HG02759 (cell line): ENCODE data around the gene TTC36.
A peak's percentile ranks its signal among the peaks of the same experiment; 100 is the strongest.
"Not testable (repeated sequence)": the region's sequence is repeated elsewhere in the genome, so short reads cannot be mapped to it uniquely, and the experiment has no call there.

ENCODE experiments used
- ATAC-seq: cut with Tn5 transposase; IDR thresholded peaks from one replicate; pipeline ENCODE4 v1.9.1; 2021; ENCODE audit warnings: mild to moderate bottlenecking, moderate library complexity; ENCODE audit not compliant: unreplicated experiment

The TTC36 gene

GRCh38 chr11:118531597-118532084 is 4.4 kb downstream of the TTC36 start:
- ATAC-seq, result no peak

- no peak for ATAC-seq
These were observed 4.8 kb downstream of the TTC36 start for GRCh38 chr11:118532091-118532490.

- no peak for ATAC-seq
These were observed 5.8 kb downstream of the TTC36 start for GRCh38 chr11:118532852-118533768.

- no peak for ATAC-seq
These were observed 6.8 kb downstream of the TTC36 start for GRCh38 chr11:118533769-118534729.

GRCh38 chr11:118535261-118535660 is 8.0 kb downstream of the TTC36 start:
- ATAC-seq, result no peak

GRCh38 chr11:118536726-118537125 is 9.5 kb downstream of the TTC36 start:
- ATAC-seq, result no peak

GRCh38 chr11:118537409-118537980 is 10.2 kb downstream of the TTC36 start:
- ATAC-seq, result no peak

GRCh38 chr11:118544010-118544646 is 16.9 kb downstream of the TTC36 start:
- no peak for ATAC-seq

GRCh38 chr11:118544647-118545010 is 17.4 kb downstream of the TTC36 start:
- ATAC-seq, result no peak

GRCh38 chr11:118545533-118545932 is 18.3 kb downstream of the TTC36 start:
- no peak for ATAC-seq

- ATAC-seq, result no peak
These were observed 19.9 kb downstream of the TTC36 start for GRCh38 chr11:118547132-118547531.

GRCh38 chr11:118552341-118552740 is 25.1 kb downstream of the TTC36 start:
- ATAC-seq, result no peak

GRCh38 chr11:118560806-118561205 is 33.5 kb downstream of the TTC36 start:
- no peak for ATAC-seq

GRCh38 chr11:118565051-118565450 is 37.8 kb downstream of the TTC36 start:
- no peak for ATAC-seq

GRCh38 chr11:118569670-118570069 is 42.4 kb downstream of the TTC36 start:
- ATAC-seq, result no peak

GRCh38 chr11:118570787-118571186 is 43.5 kb downstream of the TTC36 start:
- ATAC-seq, result no peak

GRCh38 chr11:118571701-118572060 is 44.4 kb downstream of the TTC36 start:
- not testable (repeated sequence) for ATAC-seq

GRCh38 chr11:118572061-118572980 is 45.0 kb downstream of the TTC36 start, which contains the start of gene ARCN1:
TSS of gene ARCN1 (plus strand) at chr11:118572409. CDS start at chr11:118572548, 139 bp downstream.
- ATAC-seq, result peak; percentile 80

- ATAC-seq, result peak; percentile 14
These were observed 45.8 kb downstream of the TTC36 start for GRCh38 chr11:118572981-118573550.
